Neural crest cell (in vitro differentiated cells): Measurements from ENCODE around the gene SORBS1. TPM values are rescaled to one million over a fixed set of nuclear protein-coding genes. Genes with fewer than 3 reads are reported as not detected.

Experiments
- DNase-seq: peaks from one replicate; pipeline ENCODE4 v3.0.0; 2021; ENCODE audit warnings: low read depth, mixed read lengths, low spot score
- H3K27ac Mint-ChIP-seq: one replicate; pipeline ENCODE4 v1.8.0; 2021; ENCODE audit warnings: mild to moderate bottlenecking, mixed read lengths; ENCODE audit not compliant: unreplicated experiment
- H3K27me3 Mint-ChIP-seq: 2 replicates; pipeline ENCODE4 v1.8.0; 2021; ENCODE audit warnings: low read depth, mild to moderate bottlenecking, mixed read lengths
- H3K36me3 Mint-ChIP-seq: 2 replicates; pipeline ENCODE4 v1.8.0; 2021; ENCODE audit warnings: low read depth, mild to moderate bottlenecking, mixed read lengths
- H3K4me1 Mint-ChIP-seq: 2 replicates; pipeline ENCODE4 v1.8.0; 2021; ENCODE audit warnings: mixed read lengths
- H3K4me3 Mint-ChIP-seq: one replicate; pipeline ENCODE4 v1.8.0; 2021; ENCODE audit warnings: mild to moderate bottlenecking, mixed read lengths
- H3K9me3 Mint-ChIP-seq: 2 replicates; pipeline ENCODE4 v1.8.0; 2021; ENCODE audit warnings: mixed read lengths
- total RNA-seq: library from RNA; stranded (reverse); gene quantifications from 2 replicates; pipeline ENCODE4 v1.2.1, GENCODE V29; 2021
- TF ChIP-seq, protein P1 (sequence below): fragments of 200-600 bp; sonication (generic); conservative IDR thresholded peaks from 2 replicates; pipeline ENCODE4 v1.5.0; 2021; ENCODE audit warnings: antibody characterized with exemption, mild to moderate bottlenecking

The SORBS1 gene
- total RNA-seq, 1 donor from 2014 or later = 15.3 TPM

DNA sequence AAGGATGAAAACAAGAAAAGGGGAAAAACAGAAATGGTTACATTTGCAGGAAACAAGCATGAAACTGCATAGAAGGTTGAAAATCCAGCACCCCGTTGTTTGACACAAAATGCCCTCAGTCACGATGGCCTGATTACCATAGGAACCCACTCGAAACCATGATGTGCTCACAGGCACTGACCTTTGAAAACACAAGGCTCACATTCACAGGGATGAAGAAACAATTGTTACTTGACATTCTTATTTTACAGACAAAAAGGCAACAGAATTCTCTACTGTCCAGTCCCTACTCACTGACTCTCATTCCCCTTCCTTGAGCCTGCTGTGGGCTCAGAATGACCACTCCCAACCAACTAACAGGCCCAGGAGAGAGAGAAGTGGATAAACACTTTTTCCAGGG, 138.9 kb downstream of the SORBS1 start:
- H3K9me3 Mint-ChIP-seq = no peaks in the 10 kb centered on the region
- peaks cover 1% of the 10 kb centered on the region for H3K36me3 Mint-ChIP-seq
- H3K4me1 Mint-ChIP-seq = peaks cover 44% of the 10 kb centered on the region
- peak overlapping the region; percentile 96 for H3K27ac Mint-ChIP-seq
- TF ChIP-seq, protein P1, sequence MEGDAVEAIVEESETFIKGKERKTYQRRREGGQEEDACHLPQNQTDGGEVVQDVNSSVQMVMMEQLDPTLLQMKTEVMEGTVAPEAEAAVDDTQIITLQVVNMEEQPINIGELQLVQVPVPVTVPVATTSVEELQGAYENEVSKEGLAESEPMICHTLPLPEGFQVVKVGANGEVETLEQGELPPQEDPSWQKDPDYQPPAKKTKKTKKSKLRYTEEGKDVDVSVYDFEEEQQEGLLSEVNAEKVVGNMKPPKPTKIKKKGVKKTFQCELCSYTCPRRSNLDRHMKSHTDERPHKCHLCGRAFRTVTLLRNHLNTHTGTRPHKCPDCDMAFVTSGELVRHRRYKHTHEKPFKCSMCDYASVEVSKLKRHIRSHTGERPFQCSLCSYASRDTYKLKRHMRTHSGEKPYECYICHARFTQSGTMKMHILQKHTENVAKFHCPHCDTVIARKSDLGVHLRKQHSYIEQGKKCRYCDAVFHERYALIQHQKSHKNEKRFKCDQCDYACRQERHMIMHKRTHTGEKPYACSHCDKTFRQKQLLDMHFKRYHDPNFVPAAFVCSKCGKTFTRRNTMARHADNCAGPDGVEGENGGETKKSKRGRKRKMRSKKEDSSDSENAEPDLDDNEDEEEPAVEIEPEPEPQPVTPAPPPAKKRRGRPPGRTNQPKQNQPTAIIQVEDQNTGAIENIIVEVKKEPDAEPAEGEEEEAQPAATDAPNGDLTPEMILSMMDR = no peak
- H3K27me3 Mint-ChIP-seq = no peaks in the 10 kb centered on the region
- no peak overlapping the region for H3K4me3 Mint-ChIP-seq
- DNase-seq = no peak

DNA sequence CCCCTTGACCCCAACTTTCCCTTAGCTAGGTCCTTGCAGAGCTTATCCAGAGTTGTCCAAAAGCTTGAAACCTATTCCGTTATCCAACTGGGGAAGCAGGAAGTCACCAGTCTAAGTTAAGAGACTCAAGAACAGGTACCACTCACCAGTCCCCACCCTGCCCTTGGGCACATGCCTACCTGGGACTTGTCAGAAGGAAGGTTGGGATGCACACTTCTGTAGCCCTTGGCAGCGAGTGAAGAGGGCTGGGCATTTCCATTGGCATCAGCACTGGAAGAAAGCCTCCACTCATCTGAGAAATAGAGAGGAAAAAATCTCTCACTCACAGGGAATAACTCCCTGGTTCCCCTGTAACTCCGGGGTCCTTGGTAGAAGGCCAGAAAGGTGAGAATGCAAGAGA, 139.4 kb downstream of the SORBS1 start:
- Mint-ChIP-seq H3K9me3 (no peaks in the 10 kb centered on the region), H3K4me1 (peaks cover 45% of the 10 kb centered on the region), H3K27me3 (no peaks in the 10 kb centered on the region), H3K4me3 (no peak overlapping the region), H3K36me3 (no peaks in the 10 kb centered on the region), H3K27ac (peak overlapping the region; percentile 96)
- TF ChIP-seq, protein P1 = no peak
- no peak for DNase-seq

DNA sequence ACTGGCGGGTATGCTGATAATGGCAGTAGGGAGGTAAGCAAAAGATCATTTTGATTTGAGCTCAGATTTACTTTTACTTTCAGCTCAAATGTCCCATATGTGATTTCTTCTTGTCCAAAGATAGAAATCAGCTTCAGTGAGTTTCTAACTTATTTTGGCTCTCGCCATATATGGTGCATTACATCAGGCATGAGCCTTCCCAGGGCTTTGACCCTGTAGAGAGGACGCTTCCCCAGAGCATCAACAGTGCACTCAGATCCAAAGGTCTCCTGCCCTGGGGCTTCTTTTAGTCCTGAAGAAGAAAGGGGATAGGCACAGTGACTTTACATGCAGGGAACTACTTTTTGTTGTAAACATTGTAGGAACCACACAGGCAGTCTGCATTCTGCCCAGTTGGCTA, 141.8 kb downstream of the SORBS1 start:
- peaks cover 69% of the 10 kb centered on the region for H3K4me1 Mint-ChIP-seq
- H3K9me3 Mint-ChIP-seq = no peaks in the 10 kb centered on the region
- peak overlapping the region; percentile 65 for H3K4me3 Mint-ChIP-seq
- no peaks in the 10 kb centered on the region for H3K27me3 Mint-ChIP-seq
- H3K27ac Mint-ChIP-seq = no peak overlapping the region
- TF ChIP-seq, protein P1 = no peak
- no peaks in the 10 kb centered on the region for H3K36me3 Mint-ChIP-seq
- DNase-seq = no peak

DNA sequence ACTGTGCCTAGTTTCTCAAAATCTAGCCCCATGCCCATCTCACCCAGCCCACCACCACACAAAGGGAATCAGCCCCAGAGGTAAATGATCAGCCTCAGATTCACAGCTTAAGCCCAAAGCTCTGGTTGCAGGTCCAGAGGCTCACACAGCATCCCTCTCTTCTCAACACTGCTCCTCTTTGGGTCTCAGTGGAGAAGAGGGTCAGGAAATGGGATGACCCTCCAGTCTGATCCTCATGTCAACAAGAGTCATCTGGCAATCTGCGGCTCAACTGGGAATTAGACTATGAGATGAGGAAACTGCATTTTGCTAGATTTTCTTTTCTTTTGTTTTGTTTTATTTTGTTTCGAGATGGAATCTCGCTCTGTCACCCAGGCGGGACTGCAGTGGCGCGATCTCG, 144.2 kb downstream of the SORBS1 start:
- no peak overlapping the region for H3K4me3 Mint-ChIP-seq
- H3K27me3 Mint-ChIP-seq = no peaks in the 10 kb centered on the region
- H3K36me3 Mint-ChIP-seq = no peaks in the 10 kb centered on the region
- H3K9me3 Mint-ChIP-seq = no peaks in the 10 kb centered on the region
- no peak for DNase-seq
- TF ChIP-seq, protein P1 = no peak
- no peak overlapping the region for H3K27ac Mint-ChIP-seq
- H3K4me1 Mint-ChIP-seq = peaks cover 71% of the 10 kb centered on the region

DNA sequence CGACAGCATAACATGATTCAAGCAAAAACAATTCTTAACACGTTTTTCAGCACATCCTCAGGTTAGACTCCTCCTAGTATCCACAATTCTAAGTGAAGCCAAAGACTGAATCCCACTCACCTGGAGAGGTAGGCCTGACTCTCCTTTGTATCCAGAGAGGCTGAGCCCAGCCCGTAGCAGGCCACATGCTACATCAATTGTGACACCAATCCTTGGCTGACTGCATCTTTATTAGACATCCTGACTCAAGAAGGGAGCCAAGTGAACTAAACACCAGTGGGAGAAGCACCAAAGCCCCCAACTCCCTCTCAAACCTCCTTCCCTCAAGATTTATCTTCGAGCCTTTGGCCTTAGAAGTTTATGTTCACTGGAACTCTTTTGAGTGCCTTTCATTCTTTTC, 144.9 kb downstream of the SORBS1 start:
- Mint-ChIP-seq H3K4me3 (peak overlapping the region; percentile 44), H3K27me3 (no peaks in the 10 kb centered on the region)

More for the DNA sequence above, 144.9 kb downstream of the SORBS1 start:
- Mint-ChIP-seq H3K4me1 (peaks cover 64% of the 10 kb centered on the region), H3K9me3 (no peaks in the 10 kb centered on the region), H3K36me3 (no peaks in the 10 kb centered on the region), H3K27ac (no peak overlapping the region)
- TF ChIP-seq, protein P1 = no peak
- no peak for DNase-seq
